Activated naive CD4-positive, alpha-beta T cell treated with Interleukin-2 at 50 U/mL for 16 hours (primary cell): Measurements from ENCODE around the gene NELL1.
"Not testable (repeated sequence)": the region's sequence is repeated elsewhere in the genome, so short reads cannot be mapped to it uniquely, and the experiment has no call there.

Experiments
- DNase-seq: peaks from one replicate; pipeline ENCODE4 v3.0.0-alpha.2; 2020

Gene NELL1

DNA sequence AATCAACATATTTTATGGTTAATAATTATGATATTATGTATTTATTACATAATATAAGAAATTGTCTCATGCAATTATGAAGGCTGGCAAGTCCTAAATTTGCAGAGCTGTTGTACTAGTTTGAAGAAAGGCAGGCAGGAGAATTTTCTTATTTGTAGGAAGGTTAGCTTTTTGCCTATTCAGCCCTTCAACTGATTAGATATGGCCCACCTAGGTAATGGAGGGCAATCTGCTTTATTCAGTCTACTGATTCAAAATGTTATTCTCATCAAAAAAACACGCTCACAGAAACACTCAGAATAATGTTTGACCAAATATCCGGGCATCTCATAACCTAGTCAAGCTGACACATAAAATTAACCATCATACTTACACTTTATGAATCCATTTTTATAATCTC, 589.0 kb downstream of the NELL1 start:
- no peak for DNase-seq

DNA sequence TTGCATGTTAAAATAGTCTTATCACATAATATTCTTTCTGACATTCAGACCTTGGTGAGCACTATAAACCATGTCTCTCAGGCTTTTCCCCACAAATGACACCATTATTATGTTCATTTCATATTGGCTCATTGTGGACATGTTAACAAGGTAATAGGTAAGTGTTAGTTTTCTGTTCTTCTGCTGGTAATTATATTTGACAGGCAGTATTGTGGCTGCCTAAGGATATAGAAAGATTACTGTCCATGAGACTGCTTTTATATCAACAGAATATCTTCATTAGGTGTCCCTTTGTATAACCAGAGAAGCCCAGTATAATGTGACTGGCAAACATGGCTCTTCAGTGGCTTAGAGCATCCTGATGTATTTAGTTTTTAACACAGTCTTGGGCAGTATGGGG, 590.7 kb downstream of the NELL1 start:
- DNase-seq: no peak

DNA sequence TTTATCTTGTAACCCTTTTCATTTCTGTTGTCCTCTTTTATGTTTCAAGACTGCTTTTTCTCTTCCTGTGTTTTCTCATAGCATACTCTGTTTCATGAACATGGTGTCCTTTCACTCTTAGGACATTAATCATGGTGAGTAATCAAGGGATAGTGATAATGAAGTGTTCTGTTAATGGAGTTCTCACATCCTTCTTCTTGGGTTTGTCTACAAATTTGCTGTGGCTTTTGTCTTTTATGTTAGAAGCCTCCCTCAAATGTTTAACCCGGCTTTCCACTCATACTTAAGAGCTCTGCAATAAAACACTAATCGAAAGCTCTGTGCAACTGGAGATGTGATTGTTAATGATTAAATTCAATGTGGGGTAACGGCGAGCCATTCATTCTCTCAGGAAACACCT, 593.6 kb downstream of the NELL1 start:
- no peak for DNase-seq

DNA sequence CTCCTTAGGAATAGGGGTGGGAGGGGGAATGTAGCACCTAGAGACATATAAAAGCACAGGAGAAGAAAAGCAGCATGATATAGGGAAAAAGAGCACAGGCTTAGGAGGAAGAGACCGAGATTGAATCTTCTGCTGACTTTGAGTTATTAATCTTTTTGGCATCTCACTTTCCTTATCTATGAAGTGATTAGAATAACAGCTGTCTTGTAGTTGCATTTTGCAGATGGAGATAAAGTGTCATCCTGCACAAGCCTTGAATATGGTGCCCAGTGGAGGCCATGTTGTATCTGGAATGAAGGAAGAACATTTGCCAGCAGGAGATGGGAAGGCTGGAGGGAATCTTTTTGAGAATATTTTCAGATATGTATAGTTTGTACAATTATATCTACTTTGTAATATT, 594.7 kb downstream of the NELL1 start:
- DNase-seq: no peak

DNA sequence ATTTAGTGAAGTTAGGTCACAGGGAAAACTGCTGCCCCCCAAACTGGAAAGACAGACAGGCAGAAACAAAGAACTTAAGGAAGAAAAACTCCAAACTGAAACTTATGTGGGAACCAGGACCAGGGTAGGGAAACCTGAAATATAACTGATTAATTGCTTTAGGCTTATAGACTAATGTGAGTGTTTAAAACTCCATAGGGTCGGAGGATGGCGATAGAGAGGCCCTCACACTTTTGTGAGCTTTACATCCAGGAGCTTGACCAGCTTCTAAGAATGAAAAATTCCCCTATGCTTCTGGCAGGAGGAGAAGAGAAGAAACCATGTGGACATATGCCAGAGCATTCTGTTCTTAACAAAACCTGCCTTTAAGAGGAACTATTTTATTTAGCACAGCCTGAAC, 598.6 kb downstream of the NELL1 start:
- DNase-seq: no peak

DNA sequence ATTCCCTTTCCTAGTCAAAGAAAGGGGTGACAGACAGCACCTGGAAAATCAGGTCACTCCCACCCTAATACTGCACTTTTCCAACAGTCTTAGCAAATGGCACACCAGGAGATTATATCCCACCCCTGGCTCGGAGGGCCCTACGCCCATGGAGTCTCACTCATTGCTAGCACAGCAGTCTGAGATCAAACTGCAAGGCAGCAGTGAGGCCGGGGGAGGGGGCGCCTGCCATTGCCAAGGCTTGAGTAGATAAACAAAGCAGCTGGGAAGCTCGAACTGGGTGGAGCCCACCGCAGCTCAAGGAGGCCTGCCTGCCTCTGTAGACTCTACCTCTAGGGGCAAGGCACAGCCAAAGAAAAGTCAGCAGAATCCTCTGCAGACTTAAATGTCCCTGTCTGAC, 602.8 kb downstream of the NELL1 start:
- DNase-seq: not testable (repeated sequence)

DNA sequence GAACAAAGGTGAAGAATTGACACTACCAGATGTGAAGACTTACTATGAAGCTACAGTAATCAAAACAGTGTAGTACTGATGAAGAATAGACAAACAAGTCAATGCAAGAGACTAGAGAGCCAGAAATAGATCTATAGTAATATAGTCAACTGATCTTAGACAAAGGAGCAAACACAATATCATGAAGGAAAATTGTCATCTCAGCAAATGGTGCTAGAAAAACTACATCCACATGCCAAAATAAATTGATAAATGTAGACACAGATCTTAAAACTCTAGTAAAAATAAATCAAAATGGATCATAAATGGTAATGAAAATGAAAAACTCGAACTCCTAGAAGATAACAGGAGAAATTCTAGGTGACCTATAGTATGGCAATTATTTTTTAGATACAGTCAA, 609.5 kb downstream of the NELL1 start:
- no peak for DNase-seq

DNA sequence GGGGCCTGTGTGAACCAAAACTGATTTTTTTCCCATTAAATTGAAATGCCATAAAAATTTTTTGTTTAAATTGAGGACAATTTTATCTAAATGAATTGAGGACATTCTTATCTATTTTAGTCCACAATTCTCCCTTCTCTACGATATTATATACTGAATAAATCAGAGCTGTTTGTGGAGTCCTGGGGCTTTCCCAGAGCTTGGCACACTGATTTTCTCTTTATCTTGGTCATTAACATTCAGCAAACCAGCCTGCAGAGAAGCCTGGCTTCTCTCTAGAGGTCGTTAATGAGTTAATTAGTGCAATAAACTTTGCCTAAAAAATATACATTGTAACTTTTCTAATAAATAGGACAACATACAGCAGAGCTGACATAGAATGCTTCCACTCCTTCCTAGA, 615.7 kb downstream of the NELL1 start:
- DNase-seq: no peak

DNA sequence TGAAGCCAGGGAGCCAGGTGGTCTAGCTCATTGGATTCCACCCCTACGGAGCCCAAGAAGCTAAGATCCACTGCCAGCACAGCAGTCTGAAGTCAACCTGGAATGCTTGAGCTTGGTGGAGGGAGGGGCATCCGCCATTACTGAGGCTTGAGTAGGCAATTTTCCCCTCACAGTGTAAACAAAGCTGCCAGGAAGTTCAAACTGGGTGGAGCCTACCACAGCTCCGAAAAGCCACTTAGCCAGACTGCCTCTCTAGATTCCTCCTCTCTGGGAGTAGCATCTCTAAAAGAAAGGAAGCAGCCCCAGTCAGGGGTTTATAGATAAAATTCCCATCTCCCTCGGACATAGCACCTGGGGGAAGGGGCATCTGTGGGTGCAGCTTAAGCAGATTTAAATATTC, 620.3 kb downstream of the NELL1 start:
- DNase-seq: no peak

DNA sequence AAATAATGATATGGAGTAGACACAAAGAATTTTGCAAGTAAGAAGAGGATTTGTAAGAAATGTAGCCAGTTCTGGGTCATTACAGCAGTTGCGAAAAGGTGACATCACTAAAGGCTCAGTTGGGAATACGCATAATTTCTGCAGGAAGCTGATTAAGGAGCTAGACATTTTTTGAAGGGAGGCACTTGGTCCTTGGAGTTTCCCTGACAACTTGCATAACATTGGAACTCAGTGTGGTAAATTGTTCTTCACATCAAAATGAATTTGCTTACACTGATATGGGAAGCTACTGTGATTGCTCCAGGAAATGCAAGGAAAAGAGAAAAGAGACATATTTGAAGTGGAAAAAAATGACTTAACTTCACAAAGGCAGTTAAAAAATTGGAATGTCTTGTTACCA, 626.1 kb downstream of the NELL1 start:
- DNase-seq: no peak

DNA sequence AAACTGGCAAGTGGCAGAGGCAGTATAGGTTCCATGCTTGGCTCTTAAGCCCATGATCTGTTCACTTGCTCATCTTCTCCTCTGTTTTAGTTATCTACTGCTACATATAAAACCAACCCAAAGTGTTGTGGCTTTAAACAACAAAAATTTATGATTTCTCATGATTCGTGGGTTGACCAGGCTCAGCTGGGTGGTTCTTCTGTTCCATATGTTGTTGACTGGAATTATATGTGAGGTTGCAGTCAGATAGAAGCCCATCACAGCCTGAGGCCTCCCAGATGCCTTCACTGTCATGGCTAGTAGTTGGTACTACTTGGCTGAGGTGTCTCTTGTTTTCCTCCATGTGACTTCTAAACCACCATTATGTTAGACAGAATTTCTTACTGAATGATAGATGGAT, 632.6 kb downstream of the NELL1 start:
- DNase-seq: no peak

DNA sequence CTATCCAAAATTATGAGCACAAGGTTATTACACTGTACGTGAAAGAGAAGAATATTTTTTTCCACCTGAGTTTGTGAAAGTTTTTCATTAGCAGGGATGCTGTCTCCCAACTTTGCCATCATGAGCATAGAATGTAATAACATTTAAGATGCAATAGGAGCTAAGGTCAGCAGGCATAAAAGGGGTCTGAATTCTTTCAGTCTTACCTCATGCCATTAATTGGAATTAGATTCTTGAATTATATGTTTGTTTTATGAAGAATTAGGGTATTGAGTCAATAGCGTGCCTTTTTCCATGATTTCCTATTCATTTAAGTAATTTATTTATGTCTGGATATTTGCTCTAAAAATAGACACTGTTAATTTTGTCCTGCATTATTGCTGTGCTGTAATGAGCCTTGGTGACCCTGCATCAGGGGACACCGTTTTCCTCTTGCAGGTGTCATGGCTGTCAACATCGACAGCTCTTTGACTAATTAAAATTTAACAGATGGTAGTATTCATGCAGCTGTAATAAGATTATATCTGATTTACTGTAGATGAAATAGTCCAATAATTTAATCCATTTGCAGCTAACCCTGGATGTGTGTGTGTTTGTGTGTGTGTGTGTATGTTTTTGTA, 637.5 kb downstream of the NELL1 start:
- no peak for DNase-seq

DNA sequence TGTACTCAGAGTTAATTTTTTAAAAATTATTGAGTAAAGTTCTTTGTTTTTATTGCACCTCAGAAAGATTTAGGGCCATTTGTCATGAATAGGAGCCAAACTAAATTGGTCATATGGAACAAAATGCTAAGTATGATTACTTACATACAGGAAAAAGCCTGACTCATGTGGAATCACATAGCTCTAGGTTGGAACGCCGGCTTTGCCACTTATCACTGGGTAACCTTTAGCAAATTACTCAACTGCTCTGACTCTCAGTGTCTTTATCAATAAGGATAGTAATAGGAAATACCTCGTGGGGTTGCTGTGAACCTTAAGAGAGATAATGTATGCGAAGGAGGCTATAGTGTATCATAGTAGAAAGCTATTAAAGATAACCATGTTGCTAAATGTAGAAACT, 638.5 kb downstream of the NELL1 start:
- DNase-seq: no peak

DNA sequence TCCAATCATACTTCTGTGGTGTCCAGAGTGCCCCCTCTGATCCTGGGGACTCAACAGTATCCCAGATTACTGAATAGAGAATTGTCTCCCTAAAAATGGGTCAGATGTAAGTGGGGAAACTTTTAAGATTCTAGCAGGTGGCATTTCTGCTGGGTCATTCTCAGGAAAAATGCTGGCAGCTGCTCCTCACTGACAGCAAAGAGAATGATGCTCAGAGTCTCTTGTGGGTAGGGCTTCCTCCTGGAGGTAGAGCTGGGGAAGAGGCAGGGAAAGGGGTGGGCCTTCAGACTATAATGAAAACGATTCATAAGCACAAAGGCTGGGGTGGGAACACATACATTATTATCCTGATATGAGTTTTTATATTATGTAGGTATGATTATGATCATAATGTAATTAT, 647.2 kb downstream of the NELL1 start:
- no peak for DNase-seq

DNA sequence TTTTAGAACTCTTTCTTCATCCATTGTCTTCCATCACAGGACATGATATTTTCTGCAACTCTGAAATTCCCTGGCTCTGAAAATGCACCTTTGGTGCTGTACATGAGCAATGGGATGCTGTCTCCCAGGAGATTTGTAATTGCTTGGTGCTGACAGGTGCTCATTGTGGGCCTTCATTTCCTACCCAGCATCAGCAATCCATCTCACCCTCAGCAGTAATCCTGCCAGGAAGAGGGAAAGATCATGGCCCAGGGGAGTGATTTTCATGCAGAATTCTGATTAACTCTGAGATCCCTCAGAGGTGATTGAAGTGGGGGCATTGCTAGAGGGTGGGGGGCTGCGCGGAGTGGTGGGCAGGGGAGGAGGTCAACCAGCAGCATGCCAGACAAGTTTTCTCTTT, 651.7 kb downstream of the NELL1 start:
- no peak for DNase-seq

DNA sequence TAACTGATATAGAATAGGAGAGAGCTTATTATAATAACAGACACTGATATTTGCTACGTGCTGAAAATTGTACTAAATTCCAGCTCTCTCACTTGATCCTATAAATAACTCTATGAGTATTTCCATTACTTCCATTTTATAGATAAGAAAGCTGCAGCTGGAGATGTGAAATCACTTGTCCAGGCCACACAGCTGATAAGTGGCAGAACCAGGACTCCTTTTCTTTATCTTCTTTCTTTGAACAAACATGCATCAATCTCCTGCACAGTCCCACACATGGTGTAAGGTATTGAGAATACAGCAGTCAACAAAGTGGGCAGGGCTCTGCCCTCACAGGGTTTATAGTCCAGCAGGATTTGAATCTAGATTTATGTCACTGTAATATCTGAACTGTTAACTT, 652.1 kb downstream of the NELL1 start:
- no peak for DNase-seq

DNA sequence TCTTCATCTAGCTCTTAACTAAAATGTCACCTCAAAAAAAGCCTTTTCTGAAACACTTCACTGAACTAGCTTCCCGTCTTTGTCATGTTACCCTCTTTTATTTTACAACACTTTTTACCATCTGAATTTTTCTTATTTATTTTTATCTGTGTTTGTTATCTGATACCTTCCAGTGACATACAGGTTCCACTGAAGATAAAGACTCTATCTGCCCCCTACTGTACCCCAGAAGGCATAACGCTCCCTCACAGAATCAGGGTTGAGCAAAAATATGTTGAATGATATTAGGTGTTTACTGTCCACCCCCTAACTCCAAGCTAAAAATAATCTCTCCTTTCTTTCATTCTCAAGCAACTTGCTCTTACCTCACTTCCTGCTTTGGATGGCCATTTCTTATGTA, 654.2 kb downstream of the NELL1 start:
- no peak for DNase-seq

DNA sequence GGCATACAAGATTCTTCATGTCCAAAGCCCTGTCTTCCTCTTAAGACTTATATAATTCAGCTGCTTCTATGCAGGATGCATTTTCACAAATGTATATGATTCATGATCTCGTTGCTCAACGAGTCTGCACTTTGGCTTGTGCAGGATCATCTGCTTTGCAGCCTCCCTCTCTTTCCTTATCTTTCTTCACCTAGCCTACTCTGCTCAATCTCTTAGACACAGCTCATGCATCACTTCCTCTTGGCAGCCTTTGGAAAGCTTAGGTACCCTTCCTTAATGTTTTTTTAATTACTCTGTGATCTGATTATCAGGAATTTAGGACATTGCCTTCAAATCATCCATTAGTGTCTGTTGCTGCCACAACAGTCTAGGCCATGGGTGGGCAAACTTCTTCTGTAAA, 673.8 kb downstream of the NELL1 start:
- no peak for DNase-seq

DNA sequence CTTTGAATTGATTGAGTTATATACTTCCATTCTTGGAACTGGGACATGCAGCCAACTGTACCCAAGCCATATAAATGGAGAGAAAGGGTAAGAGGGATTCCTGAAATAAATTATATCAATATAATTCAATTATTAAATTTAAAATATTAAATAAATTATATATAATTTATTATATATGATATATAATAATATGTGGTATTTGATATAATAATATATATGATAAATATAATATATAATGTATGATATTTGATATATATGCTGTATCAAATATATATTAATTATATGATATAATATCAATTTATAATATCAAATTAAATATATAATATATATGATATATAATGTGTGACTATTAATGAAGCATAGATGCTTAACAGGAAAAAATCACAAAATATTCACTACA, 677.0 kb downstream of the NELL1 start:
- DNase-seq: no peak

DNA sequence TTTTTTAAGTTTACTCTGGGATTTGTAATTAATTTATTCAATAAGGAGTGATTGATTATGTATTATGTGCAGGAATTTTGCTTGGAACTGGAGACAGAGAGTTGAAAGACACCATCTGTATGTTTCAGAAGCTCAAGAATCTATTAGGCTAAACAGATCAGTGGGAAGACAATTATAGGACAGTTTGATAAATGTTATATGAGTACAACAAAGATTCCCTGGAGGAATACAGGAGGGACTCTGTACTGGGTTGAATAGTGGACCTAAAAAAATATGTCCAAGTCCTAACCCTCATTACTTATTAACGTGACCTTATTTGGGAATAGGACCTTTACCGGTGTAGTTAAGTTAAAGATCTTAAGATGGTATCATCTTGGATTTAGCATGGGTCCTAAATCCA, 681.2 kb downstream of the NELL1 start:
- DNase-seq: no peak

DNA sequence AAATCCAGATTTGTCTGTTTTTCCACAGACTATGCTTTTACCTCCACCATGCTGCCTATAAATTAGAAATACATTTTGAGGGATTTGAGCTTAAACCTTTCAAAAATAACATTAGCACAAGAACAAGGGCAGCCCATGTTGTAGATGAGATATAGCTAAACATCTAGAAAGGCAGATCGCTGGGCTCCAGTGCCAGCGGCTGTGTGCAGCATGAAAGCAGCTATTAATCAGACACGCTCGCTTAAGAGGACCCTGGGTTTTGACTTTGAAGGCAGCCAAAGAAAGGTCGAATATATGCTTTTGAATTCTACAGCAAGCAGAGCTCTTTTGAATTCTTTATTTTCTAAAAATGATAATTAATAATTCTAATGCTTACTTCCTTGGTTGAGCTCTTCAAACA, 684.0 kb downstream of the NELL1 start:
- no peak for DNase-seq

DNA sequence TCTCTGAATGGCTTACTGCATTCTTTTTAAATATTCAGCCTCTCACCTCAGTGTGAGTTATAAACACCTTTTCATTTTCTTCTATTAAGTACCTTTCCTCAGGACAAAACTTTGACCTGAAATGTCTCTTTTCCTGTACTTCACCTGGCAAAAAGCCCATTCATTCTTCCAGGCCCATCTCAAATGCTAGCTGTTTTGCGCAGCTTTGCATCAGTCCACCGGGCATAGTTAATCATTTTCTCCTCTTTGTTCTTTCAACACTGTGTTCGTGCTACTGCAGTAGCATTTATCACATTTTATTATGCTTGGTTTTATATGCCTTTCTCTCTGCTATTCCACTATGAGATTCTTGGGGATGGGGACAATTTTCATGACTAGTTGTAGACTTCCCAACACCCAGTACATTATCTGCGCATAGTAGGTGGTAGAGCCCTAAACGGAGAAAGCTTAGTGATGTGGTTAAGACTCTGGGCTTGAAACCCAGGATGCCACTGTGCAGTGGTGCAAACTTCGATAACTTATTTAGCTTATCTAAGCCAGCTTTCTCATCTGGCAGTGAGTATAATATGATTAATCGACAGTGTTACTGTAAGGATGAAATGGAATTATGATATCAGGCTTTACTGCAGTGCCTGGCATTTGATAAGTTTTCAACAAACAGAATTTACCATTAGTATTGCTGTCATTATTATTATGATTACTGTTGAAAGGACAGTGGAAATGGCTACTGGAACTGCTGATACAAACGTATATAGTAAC, 695.7 kb downstream of the NELL1 start:
- no peak for DNase-seq

DNA sequence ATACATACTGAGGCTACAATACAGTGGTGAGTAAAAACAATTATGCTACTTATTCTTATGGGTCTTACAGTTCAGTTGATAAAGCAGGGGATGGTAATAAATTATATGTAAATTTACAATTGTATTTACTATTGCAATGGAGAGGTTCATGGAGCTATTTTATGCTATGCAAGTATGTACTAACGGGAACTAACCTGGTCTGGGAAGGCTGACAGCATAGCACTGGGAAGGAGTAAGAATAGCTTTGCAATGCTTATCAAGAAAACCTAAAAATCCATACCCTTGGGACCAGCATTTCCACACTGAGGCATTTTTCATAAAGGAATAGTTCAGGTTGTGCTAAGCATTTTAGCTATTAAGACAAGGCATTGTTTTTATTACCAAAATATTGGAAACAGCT, 700.6 kb downstream of the NELL1 start:
- DNase-seq: no peak

DNA sequence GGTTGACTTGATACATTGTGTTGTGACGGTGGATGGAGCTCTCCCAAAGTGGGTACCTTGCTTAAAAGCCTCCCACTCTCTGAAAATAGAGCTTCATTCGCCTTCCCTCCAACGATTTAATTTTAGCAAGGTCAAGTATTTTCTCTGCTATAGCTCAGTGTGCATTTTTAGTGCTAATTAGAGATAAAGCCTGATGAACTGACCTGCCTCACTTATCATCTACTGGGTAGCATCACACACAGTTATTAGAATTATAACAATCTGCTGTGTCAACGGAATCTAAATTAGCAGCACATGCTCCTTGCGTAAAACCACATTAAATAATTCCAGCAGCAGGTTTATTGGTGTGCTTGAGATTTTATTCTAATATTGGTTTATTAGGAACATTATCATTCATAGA, 701.7 kb downstream of the NELL1 start:
- DNase-seq: no peak

DNA sequence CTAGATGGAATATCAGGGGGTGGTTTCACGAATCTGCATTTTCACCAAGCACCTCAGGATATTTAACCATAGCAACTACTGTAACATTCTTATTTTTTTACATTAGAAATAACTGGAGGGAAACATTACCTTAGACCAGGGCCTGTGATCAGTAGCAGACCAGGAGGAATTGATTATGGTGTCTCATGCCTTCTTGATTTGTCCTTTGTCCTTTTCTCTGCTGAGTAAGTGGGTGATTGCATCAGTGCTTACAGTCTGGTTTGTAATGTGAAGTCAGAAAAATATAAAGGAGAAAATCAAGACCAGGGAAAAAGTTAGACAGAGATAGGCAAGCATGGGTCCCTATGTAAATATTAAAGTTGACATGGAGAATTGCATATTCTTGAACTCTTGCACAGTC, 703.3 kb downstream of the NELL1 start:
- no peak for DNase-seq
